GM12801 (cell line): ENCODE measurements around the gene MALT1.

ENCODE experiments used
- CTCF ChIP-seq: IDR thresholded peaks from one replicate; pipeline ENCODE4 v1.5.1; 2011; ENCODE audit warnings: control low read depth; ENCODE audit not compliant: insufficient read length; ENCODE audit errors: extremely low read depth

MALT1 gene

GRCh38 chr18:58793361-58793760 is 122.1 kb downstream of the MALT1 start:
- no peak for TF ChIP-seq CTCF

DNA sequence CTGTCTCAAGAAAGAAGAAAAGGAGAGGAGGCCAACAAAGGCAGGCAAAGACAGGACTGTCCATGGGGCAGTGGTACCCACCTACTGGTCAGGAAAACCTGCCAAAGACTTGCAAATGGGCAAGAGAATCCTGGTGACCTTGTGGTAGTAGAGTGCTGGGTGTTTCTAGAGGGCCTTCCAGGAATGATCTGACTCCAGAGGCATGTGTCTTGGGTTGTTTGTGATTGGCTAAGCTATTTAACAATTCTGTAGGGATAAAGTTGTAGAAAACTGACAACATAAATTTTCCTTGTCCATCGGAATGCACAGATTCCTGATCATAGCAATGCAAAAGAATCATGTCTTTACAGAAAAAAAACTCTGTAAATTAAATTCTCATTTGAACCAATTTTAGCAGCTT is 125.0 kb downstream of the MALT1 start:
- TF ChIP-seq CTCF, result no peak

- no peak for TF ChIP-seq CTCF
These were observed 129.3 kb downstream of the MALT1 start for GRCh38 chr18:58800582-58800981.

DNA sequence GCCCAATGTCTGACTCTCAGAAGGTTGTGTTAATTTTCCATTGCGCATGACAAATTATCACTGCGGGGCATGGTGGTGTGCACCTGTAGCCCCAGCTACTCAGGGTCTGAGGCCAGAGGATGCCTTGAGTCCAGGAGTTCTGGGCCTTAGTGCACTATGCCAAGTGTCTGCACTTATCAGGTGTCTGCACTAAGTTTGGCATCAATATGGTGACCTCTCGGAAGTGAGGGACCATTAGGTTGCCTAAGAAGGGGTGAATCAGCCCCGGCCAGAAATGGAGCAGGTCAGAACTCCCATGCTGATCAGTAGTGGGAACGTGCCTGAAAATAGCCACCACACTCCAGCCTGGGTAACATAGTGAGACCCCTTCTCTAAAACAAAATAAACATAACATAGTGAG is 131.7 kb downstream of the MALT1 start:
- TF ChIP-seq CTCF, result no peak

GRCh38 chr18:58803978-58804377 is 132.7 kb downstream of the MALT1 start:
- no peak for TF ChIP-seq CTCF
